GM23248 (cell line): ENCODE results near the gene MYADML2. TPM values are rescaled to one million over a fixed set of nuclear protein-coding genes. Genes with fewer than 3 reads are reported as not detected.

ENCODE experiments used
- DNase-seq: peaks from one replicate; pipeline ENCODE4 v3.0.0-alpha.2; 2015
- H2AFZ ChIP-seq: fragments of 200-600 bp; sonication (generic); 2 replicates; pipeline ENCODE4 v1.6.1; 2016; ENCODE audit warnings: antibody characterized with exemption
- H3F3A ChIP-seq: fragments of 200-600 bp; sonication (generic); 2 replicates; pipeline ENCODE4 v1.6.1; 2016; ENCODE audit warnings: mild to moderate bottlenecking, antibody characterized with exemption, mixed run types; ENCODE audit not compliant: insufficient read depth
- H3K27ac ChIP-seq: fragments of 200-600 bp; sonication (generic); 2 replicates; pipeline ENCODE4 v1.5.1; 2016; ENCODE audit warnings: mild to moderate bottlenecking
- H3K27me3 ChIP-seq: fragments of 200-600 bp; sonication (generic); replicated peaks from 2 replicates; pipeline ENCODE4 v1.6.1; 2016; ENCODE audit warnings: mild to moderate bottlenecking; ENCODE audit not compliant: insufficient read depth
- H3K36me3 ChIP-seq: fragments of 200-600 bp; sonication (generic); 2 replicates; pipeline ENCODE4 v1.6.1; 2016; ENCODE audit warnings: low read depth, mild to moderate bottlenecking
- H3K4me1 ChIP-seq: fragments of 200-600 bp; sonication (generic); 2 replicates; pipeline ENCODE4 v1.6.1; 2016; ENCODE audit warnings: mild to moderate bottlenecking; ENCODE audit not compliant: insufficient read depth
- H3K4me2 ChIP-seq: fragments of 200-600 bp; sonication (generic); one replicate; pipeline ENCODE4 v1.6.1; 2016; ENCODE audit warnings: mild to moderate bottlenecking; ENCODE audit not compliant: unreplicated experiment
- H3K4me3 ChIP-seq: fragments of 200-600 bp; sonication (generic); 2 replicates; pipeline ENCODE4 v1.5.1; 2016; ENCODE audit warnings: mild to moderate bottlenecking
- H3K79me2 ChIP-seq: fragments of 200-600 bp; sonication (generic); 2 replicates; pipeline ENCODE4 v1.6.1; 2016; ENCODE audit warnings: mild to moderate bottlenecking; ENCODE audit not compliant: insufficient read depth
- H3K9ac ChIP-seq: fragments of 200-600 bp; sonication (generic); 2 replicates; pipeline ENCODE4 v1.6.1; 2016; ENCODE audit warnings: mild to moderate bottlenecking
- H3K9me2 ChIP-seq: fragments of 200-600 bp; sonication (generic); 2 replicates; pipeline ENCODE4 v1.6.1; 2016; ENCODE audit warnings: mixed run types, mild to moderate bottlenecking, moderate library complexity; ENCODE audit not compliant: insufficient read depth
- H3K9me3 ChIP-seq: fragments of 200-600 bp; sonication (generic); one replicate; pipeline ENCODE4 v1.6.1; 2017; ENCODE audit warnings: low read depth
- H4K20me1 ChIP-seq: fragments of 200-600 bp; sonication (generic); 2 replicates; pipeline ENCODE4 v1.6.0; 2016; ENCODE audit not compliant: insufficient read depth
- EZH2 ChIP-seq: fragments of 200-600 bp; sonication (generic); IDR thresholded peaks from 2 replicates; pipeline ENCODE4 v1.6.1; 2018; ENCODE audit warnings: antibody characterized with exemption, mild to moderate bottlenecking; ENCODE audit not compliant: insufficient read depth, poor library complexity, severe bottlenecking
- EZH2phosphoT487 ChIP-seq: fragments of 200-600 bp; sonication (generic); IDR thresholded peaks from 2 replicates; pipeline ENCODE4 v1.6.1; 2018; ENCODE audit warnings: antibody characterized with exemption, moderate library complexity, mild to moderate bottlenecking, low read depth; ENCODE audit not compliant: insufficient read depth
- WGBS, 2 experiments: methylation state at CpG; one replicate each; pipeline ENCODE4 v1.1.6; 2015 to 2017; ENCODE audit warnings: low lambda C conversion rate in 2 of 2, low coverage in 1 of 2; ENCODE audit errors: missing lambda C conversion rate in 2 of 2; 5-methylcytosine and 5-hydroxymethylcytosine counted together
- in situ Hi-C: fragments of 300-500 bp; cut with MboI; formaldehyde crosslinking; loops from 2 replicates; pipeline ENCODE4 v1.15.0; 2020
- polyA plus RNA-seq: library from polyadenylated mRNA; unstranded; fragments of >200 nt; fragmentation: Nextera tagmentation; extraction: Ambion mirVana; gene quantifications from 2 replicates; pipeline ENCODE4 v1.2.1, GENCODE V29; 2016
- total RNA-seq: library from RNA; depleted of rRNA; stranded (reverse); fragments of >200 nt; shearing (Covaris generic); gene quantifications from 2 replicates; pipeline ENCODE4 v1.2.3, GENCODE V29; 2014; rRNA removed

The MYADML2 gene, protein sequence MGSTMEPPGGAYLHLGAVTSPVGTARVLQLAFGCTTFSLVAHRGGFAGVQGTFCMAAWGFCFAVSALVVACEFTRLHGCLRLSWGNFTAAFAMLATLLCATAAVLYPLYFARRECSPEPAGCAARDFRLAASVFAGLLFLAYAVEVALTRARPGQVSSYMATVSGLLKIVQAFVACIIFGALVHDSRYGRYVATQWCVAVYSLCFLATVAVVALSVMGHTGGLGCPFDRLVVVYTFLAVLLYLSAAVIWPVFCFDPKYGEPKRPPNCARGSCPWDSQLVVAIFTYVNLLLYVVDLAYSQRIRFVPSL
- total RNA-seq = not detected in 2 replicates
- 0.14 TPM in 1 of 2 replicates, not detected in the other for polyA plus RNA-seq

DNA sequence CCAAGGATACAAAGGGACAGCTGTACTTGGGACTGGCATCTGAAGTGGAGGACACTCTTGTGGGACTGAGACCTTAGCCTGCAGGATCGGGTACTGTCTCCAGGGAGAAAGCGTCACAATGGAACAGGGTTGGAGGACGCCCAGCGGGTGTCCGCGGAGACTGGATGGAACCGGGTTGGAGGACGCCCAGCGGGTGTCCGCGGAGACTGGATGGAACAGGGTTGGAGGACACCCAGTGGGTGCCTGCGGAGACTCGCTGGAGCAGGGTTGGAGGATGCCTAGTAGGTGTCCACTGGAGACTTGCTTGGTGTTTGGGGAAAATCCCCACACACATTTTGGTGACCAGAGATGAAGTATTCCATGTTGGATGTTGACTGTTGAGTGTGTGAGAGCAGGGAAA, at the start of gene MYADML2:
TSS of gene MYADML2 (minus strand) at position 45 of the 400 bp plus-strand sequence. CDS start 5,492 bp downstream, outside the sequence.
- Histone ChIP-seq H3F3A (no peaks in the 10 kb centered on the region), H3K27ac (no peak within 1 kb of the TSS), H3K9me3 (no peaks in the 10 kb centered on the region), H3K27me3 (no peaks in the 10 kb centered on the region), H3K9ac (no peak within 1 kb of the TSS), H3K36me3 (no peaks in the 10 kb centered on the region), H3K79me2 (no peaks in the 10 kb centered on the region), H3K4me1 (no peaks in the 10 kb centered on the region), H3K9me2 (no peaks in the 10 kb centered on the region), H2AFZ (no peak within 1 kb of the TSS), H3K4me3 (no peak within 1 kb of the TSS), H4K20me1 (no peaks in the 10 kb centered on the region), H3K4me2 (no peak within 1 kb of the TSS)
- 81 to 88% methylated on average over 13 of the region's 13 CpGs for WGBS, 2 experiments
- no peak for TF ChIP-seq EZH2phosphoT487
- TF ChIP-seq EZH2 = no peak
- DNase-seq = no peak
- in situ Hi-C loops = no loop called here

GRCh38 chr17:81996232-81996756, 49.3 kb upstream of the MYADML2 start:
- no peaks in the 10 kb centered on the region for H3K36me3 ChIP-seq
- H4K20me1 ChIP-seq = no peaks in the 10 kb centered on the region
- H2AFZ ChIP-seq = no peak overlapping the region
- no peaks in the 10 kb centered on the region for H3K79me2 ChIP-seq
- H3K4me1 ChIP-seq = peaks cover 11% of the 10 kb centered on the region
- in situ Hi-C loops = no loop called here
- TF ChIP-seq EZH2 (no peak), EZH2phosphoT487 (no peak)
- no peak for DNase-seq
- H3K4me3 ChIP-seq = no peak overlapping the region
- H3K27ac ChIP-seq = no peak overlapping the region
- 91 to 92% methylated on average over 19 to 28 of the region's 28 CpGs for WGBS, 2 experiments
- H3K9me2 ChIP-seq = no peaks in the 10 kb centered on the region
- H3K4me2 ChIP-seq = no peak overlapping the region
- no peaks in the 10 kb centered on the region for H3K27me3 ChIP-seq
- H3K9me3 ChIP-seq = no peaks in the 10 kb centered on the region
- 0 out of 2 replicates have a peak, but pooled peaks cover 6% of the 10 kb centered on the region for H3F3A ChIP-seq
- H3K9ac ChIP-seq = no peak overlapping the region

GRCh38 chr17:81995463-81996231, 48.6 kb upstream of the MYADML2 start:
- peaks cover 11% of the 10 kb centered on the region for H3K4me1 ChIP-seq
- 92 to 95% methylated on average over 27 to 29 of the region's 29 CpGs for WGBS, 2 experiments
- no peak overlapping the region for H2AFZ ChIP-seq
- H3K27me3 ChIP-seq = no peaks in the 10 kb centered on the region
- no peak for DNase-seq
- no peaks in the 10 kb centered on the region for H3K9me2 ChIP-seq
- TF ChIP-seq EZH2phosphoT487 = no peak
- no peak for TF ChIP-seq EZH2
- no peaks in the 10 kb centered on the region for H3K9me3 ChIP-seq
- no peak overlapping the region for H3K27ac ChIP-seq
- no peaks in the 10 kb centered on the region for H3K79me2 ChIP-seq
- in situ Hi-C loops = no loop called here
- H3K4me3 ChIP-seq = no peak overlapping the region
- H3K4me2 ChIP-seq = no peak overlapping the region
- H4K20me1 ChIP-seq = no peaks in the 10 kb centered on the region
- 0 out of 2 replicates have a peak, but pooled peaks cover 6% of the 10 kb centered on the region for H3F3A ChIP-seq
- H3K36me3 ChIP-seq = no peaks in the 10 kb centered on the region
- no peak overlapping the region for H3K9ac ChIP-seq

DNA sequence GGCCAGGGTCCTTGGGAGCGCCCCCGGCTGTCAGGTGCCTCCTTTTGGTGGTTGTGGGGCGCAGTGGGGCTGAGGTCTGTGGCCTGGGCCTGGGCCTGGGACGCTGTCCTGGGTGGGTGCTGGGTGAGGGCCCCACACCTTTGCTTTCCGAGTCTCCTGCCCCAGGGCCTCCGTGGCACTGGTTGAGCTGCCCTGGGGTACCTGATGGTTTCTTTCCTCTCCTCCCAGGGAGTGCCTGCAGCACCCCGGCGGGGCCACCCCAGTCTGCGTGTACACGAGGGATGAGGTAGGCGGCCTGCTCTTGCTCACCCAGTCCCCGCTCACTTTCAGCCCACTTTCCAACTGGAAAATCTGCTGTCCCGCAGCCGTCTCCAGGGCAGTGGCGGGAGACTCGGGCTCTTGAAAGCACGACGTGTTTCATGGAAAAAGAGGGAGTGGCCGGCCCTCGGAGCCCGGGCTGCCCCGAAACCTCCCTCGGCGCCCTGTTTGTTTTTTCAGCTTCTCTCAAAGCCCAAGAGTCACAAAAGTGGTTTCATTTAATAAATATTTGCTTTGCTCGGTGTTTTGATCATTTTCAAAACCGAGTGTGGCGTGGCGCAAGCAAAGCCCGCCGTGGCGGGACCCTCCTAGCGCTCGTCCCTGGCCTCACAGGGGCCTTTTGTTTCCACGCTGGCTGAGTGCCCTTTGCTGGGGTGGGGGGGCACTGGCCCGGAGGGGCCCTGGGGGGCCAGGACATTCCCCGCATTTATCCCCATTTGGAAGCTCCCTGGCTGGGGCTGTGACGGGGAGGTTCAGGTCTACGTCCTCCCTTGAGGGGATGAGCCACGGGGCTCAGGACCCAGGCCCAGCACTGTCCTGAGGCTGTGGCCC, 47.8 kb upstream of the MYADML2 start:
- H3K4me1 ChIP-seq = peaks cover 11% of the 10 kb centered on the region
- DNase-seq = no peak
- H3K27me3 ChIP-seq = no peaks in the 10 kb centered on the region
- H3K9me3 ChIP-seq = no peaks in the 10 kb centered on the region
- no peak overlapping the region for H3K9ac ChIP-seq
- no peak overlapping the region for H3K4me3 ChIP-seq
- in situ Hi-C loops = no loop called here
- 0 out of 2 replicates have a peak, but pooled peaks cover 6% of the 10 kb centered on the region for H3F3A ChIP-seq
- H3K36me3 ChIP-seq = no peaks in the 10 kb centered on the region
- H3K79me2 ChIP-seq = no peaks in the 10 kb centered on the region
- no peak overlapping the region for H3K4me2 ChIP-seq
- WGBS, 2 experiments = 96% methylated on average over 34 to 38 of the region's 39 CpGs
- H3K9me2 ChIP-seq = no peaks in the 10 kb centered on the region
- H4K20me1 ChIP-seq = no peaks in the 10 kb centered on the region
- no peak overlapping the region for H3K27ac ChIP-seq
- no peak for TF ChIP-seq EZH2
- no peak for TF ChIP-seq EZH2phosphoT487
- no peak overlapping the region for H2AFZ ChIP-seq
